ENCODE results near the gene PDF. TPM values are rescaled to one million over a fixed set of nuclear protein-coding genes. Genes with fewer than 3 reads are reported as not detected.

Gene PDF
- total and polyA plus RNA-seq, 2 of the 13 experiments (the other 11 are each of a cell fraction or from before 2014, with no cell fraction given) = 12.4 to 48.8 TPM

DNA sequence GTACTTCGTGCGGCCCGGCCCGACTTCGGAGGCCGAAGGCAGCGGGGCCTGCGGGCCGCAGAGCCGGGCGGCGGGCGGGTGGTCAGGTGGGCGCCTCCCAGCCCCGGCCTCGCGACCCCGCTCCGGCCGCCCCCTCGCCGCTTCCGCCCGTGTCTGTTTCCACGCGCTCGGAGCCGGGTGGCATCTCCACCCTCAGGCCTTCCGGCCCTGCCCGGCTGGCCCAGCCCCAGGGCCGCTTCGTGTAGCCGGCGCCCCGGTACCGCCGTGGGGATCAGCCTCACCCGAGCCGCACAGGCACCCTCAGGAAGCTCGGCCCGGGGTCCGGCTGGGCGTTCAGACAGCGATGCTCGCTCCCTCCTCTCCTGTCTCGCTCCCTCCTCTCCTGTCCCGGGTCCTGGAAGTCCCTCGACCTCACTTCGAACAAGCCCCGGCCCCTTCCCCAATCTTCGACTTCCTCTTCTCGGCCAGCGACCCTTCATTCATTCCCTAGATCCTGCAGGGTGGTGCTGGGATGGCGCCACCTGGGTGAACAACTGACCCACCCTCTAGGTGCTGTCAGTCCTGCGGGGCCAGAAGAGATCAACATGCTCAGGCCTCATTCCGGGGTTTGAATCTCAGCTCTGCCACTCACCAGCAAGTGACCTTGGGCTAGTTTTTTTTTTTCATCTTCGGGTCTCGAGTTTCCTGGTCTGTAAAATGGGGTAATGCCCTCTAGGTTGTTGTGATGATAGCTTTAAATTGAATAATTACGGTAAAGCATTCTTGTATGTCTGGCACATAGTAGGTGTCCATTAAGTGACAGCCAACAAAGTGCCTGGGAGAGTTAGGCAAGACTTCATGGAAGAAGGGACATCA, 18.6 kb downstream of the PDF start (continued):
- TF ChIP-seq ZNF468 (CRISPR knock-in tag; IDR thresholded peaks at IDR 0.05) = no peak
- no peak; the same call in 1 of the 2 replicates for TF ChIP-seq MTA1 (CRISPR knock-in tag; IDR thresholded peaks at IDR 0.05; ENCODE audit: borderline replicate concordance)
- peak; percentile 88 for TF ChIP-seq ZFX (CRISPR knock-in tag; IDR thresholded peaks at IDR 0.05; ENCODE audit: low read depth)
- TF ChIP-seq, protein P1, sequence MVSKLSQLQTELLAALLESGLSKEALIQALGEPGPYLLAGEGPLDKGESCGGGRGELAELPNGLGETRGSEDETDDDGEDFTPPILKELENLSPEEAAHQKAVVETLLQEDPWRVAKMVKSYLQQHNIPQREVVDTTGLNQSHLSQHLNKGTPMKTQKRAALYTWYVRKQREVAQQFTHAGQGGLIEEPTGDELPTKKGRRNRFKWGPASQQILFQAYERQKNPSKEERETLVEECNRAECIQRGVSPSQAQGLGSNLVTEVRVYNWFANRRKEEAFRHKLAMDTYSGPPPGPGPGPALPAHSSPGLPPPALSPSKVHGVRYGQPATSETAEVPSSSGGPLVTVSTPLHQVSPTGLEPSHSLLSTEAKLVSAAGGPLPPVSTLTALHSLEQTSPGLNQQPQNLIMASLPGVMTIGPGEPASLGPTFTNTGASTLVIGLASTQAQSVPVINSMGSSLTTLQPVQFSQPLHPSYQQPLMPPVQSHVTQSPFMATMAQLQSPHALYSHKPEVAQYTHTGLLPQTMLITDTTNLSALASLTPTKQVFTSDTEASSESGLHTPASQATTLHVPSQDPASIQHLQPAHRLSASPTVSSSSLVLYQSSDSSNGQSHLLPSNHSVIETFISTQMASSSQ (IDR thresholded peaks at IDR 0.05; ENCODE audit: low read depth) = no peak
- TF ChIP-seq, protein P1 (CRISPR knock-in tag; IDR thresholded peaks at IDR 0.05; ENCODE audit: borderline replicate concordance) = peak; percentile 39; the same call in 1 of the 2 replicates
- TF ChIP-seq, protein P2, sequence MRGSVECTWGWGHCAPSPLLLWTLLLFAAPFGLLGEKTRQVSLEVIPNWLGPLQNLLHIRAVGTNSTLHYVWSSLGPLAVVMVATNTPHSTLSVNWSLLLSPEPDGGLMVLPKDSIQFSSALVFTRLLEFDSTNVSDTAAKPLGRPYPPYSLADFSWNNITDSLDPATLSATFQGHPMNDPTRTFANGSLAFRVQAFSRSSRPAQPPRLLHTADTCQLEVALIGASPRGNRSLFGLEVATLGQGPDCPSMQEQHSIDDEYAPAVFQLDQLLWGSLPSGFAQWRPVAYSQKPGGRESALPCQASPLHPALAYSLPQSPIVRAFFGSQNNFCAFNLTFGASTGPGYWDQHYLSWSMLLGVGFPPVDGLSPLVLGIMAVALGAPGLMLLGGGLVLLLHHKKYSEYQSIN (CRISPR knock-in tag; IDR thresholded peaks at IDR 0.05; ENCODE audit: borderline replicate concordance) = 0 out of 2 replicates have a peak, but pooled peaks have one; percentile 1
- TF ChIP-seq ETV6 (CRISPR knock-in tag; conservative IDR thresholded peaks at IDR 0.05) = peak; percentile 61; the same call in 1 of the 2 replicates
- TF ChIP-seq ZNF552 (CRISPR knock-in tag; IDR thresholded peaks at IDR 0.05; ENCODE audit: borderline replicate concordance) = no peak
- TF ChIP-seq ZNF652 (CRISPR knock-in tag; IDR thresholded peaks at IDR 0.05; ENCODE audit: borderline replicate concordance, low read depth) = no peak
- TF ChIP-seq, protein P3, sequence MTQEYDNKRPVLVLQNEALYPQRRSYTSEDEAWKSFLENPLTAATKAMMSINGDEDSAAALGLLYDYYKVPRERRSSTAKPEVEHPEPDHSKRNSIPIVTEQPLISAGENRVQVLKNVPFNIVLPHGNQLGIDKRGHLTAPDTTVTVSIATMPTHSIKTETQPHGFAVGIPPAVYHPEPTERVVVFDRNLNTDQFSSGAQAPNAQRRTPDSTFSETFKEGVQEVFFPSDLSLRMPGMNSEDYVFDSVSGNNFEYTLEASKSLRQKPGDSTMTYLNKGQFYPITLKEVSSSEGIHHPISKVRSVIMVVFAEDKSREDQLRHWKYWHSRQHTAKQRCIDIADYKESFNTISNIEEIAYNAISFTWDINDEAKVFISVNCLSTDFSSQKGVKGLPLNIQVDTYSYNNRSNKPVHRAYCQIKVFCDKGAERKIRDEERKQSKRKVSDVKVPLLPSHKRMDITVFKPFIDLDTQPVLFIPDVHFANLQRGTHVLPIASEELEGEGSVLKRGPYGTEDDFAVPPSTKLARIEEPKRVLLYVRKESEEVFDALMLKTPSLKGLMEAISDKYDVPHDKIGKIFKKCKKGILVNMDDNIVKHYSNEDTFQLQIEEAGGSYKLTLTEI (CRISPR knock-in tag; conservative IDR thresholded peaks at IDR 0.05) = no peak
- 0 out of 2 replicates have a peak, but pooled peaks have one; percentile 4 for TF ChIP-seq DPF2 (CRISPR knock-in tag; IDR thresholded peaks at IDR 0.05; ENCODE audit: borderline replicate concordance, low read depth)
- no peak for TF ChIP-seq CENPX (CRISPR knock-in tag; IDR thresholded peaks at IDR 0.05)
